ENCODE data around the gene RAMP3.

The RAMP3 gene

GRCh38 chr7:45211066-45211465, 53.5 kb downstream of the RAMP3 start:
- Histone ChIP-seq H3K27me3 (ENCODE audit: insufficient read depth, low read depth) (no peaks in the 10 kb centered on the region), H3K4me2 (no peak overlapping the region), H3K79me2 (ENCODE audit: insufficient read depth, low read depth) (no peaks in the 10 kb centered on the region), H3K4me1 (ENCODE audit: low read depth, poor library complexity, severe bottlenecking) (no peaks in the 10 kb centered on the region), H4K20me1 (ENCODE audit: insufficient read depth) (no peaks in the 10 kb centered on the region), H3K4me3 (IDR thresholded peaks at IDR 0.05; ENCODE audit: insufficient read depth, low read depth, low read length) (no peak overlapping the region), H3K27ac (no peak overlapping the region), H3K9ac (no peak overlapping the region), H2AFZ (ENCODE audit: low read depth) (no peak overlapping the region), H3K36me3 (ENCODE audit: insufficient read depth) (no peaks in the 10 kb centered on the region)
- TF ChIP-seq, protein P1, sequence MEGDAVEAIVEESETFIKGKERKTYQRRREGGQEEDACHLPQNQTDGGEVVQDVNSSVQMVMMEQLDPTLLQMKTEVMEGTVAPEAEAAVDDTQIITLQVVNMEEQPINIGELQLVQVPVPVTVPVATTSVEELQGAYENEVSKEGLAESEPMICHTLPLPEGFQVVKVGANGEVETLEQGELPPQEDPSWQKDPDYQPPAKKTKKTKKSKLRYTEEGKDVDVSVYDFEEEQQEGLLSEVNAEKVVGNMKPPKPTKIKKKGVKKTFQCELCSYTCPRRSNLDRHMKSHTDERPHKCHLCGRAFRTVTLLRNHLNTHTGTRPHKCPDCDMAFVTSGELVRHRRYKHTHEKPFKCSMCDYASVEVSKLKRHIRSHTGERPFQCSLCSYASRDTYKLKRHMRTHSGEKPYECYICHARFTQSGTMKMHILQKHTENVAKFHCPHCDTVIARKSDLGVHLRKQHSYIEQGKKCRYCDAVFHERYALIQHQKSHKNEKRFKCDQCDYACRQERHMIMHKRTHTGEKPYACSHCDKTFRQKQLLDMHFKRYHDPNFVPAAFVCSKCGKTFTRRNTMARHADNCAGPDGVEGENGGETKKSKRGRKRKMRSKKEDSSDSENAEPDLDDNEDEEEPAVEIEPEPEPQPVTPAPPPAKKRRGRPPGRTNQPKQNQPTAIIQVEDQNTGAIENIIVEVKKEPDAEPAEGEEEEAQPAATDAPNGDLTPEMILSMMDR (conservative IDR thresholded peaks at IDR 0.05; ENCODE audit: low read depth, low read length): no peak

- H2AFZ ChIP-seq (ENCODE audit: low read depth): no peak overlapping the region
- no peak overlapping the region for H3K9ac ChIP-seq
- H3K27me3 ChIP-seq (ENCODE audit: insufficient read depth, low read depth): no peaks in the 10 kb centered on the region
- H3K36me3 ChIP-seq (ENCODE audit: insufficient read depth): no peaks in the 10 kb centered on the region
- H3K4me3 ChIP-seq (IDR thresholded peaks at IDR 0.05; ENCODE audit: insufficient read depth, low read depth, low read length): no peak overlapping the region
- H4K20me1 ChIP-seq (ENCODE audit: insufficient read depth): no peaks in the 10 kb centered on the region
- no peaks in the 10 kb centered on the region for H3K79me2 ChIP-seq (ENCODE audit: insufficient read depth, low read depth)
- no peak overlapping the region for H3K4me2 ChIP-seq
- H3K4me1 ChIP-seq (ENCODE audit: low read depth, poor library complexity, severe bottlenecking): no peaks in the 10 kb centered on the region
- TF ChIP-seq, protein P1 (conservative IDR thresholded peaks at IDR 0.05; ENCODE audit: low read depth, low read length): no peak
- H3K27ac ChIP-seq: no peak overlapping the region
These were observed 54.4 kb downstream of the RAMP3 start for GRCh38 chr7:45211958-45212357.

DNA sequence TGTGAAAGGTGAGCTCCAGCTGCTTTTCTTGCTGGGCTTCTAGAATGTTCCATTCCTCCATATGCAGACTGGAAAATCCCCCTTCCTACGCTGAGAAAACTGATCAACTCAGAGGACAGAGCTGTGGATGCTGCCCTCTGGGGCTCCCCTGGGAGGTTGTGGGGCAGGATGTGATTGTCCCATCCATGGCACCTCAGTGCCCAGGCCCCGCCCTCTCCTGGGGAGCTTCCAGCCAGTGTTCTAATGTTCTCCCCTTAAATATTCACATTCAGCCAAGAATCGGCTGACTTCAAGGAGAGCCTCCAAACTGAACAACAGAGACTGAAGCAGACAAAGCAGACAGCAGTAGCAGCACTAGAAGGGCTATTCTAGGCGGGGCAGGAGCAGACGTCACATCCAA, 55.0 kb downstream of the RAMP3 start:
- H3K36me3 ChIP-seq (ENCODE audit: insufficient read depth): no peaks in the 10 kb centered on the region
- H3K27me3 ChIP-seq (ENCODE audit: insufficient read depth, low read depth): no peaks in the 10 kb centered on the region
- TF ChIP-seq, protein P1 (conservative IDR thresholded peaks at IDR 0.05; ENCODE audit: low read depth, low read length): no peak
- no peaks in the 10 kb centered on the region for H3K79me2 ChIP-seq (ENCODE audit: insufficient read depth, low read depth)
- no peak overlapping the region for H3K27ac ChIP-seq
- no peaks in the 10 kb centered on the region for H3K4me1 ChIP-seq (ENCODE audit: low read depth, poor library complexity, severe bottlenecking)
- no peak overlapping the region for H3K4me2 ChIP-seq
- no peak overlapping the region for H3K9ac ChIP-seq
- no peak overlapping the region for H2AFZ ChIP-seq (ENCODE audit: low read depth)
- H3K4me3 ChIP-seq (IDR thresholded peaks at IDR 0.05; ENCODE audit: insufficient read depth, low read depth, low read length): no peak overlapping the region
- no peaks in the 10 kb centered on the region for H4K20me1 ChIP-seq (ENCODE audit: insufficient read depth)

GRCh38 chr7:45215601-45216062, 58.0 kb downstream of the RAMP3 start:
- Histone ChIP-seq H3K27me3 (ENCODE audit: insufficient read depth, low read depth) (no peaks in the 10 kb centered on the region), H2AFZ (ENCODE audit: low read depth) (no peak overlapping the region), H3K36me3 (ENCODE audit: insufficient read depth) (no peaks in the 10 kb centered on the region), H3K79me2 (ENCODE audit: insufficient read depth, low read depth) (no peaks in the 10 kb centered on the region), H3K4me3 (IDR thresholded peaks at IDR 0.05; ENCODE audit: insufficient read depth, low read depth, low read length) (no peak overlapping the region), H4K20me1 (ENCODE audit: insufficient read depth) (no peaks in the 10 kb centered on the region), H3K4me1 (ENCODE audit: low read depth, poor library complexity, severe bottlenecking) (no peaks in the 10 kb centered on the region), H3K4me2 (no peak overlapping the region), H3K27ac (no peak overlapping the region), H3K9ac (no peak overlapping the region)
- TF ChIP-seq, protein P1 (conservative IDR thresholded peaks at IDR 0.05; ENCODE audit: low read depth, low read length): no peak
